Umbilical cord (tissue), 2 donors: Measurements from ENCODE around the gene ADGRV1. TPM values are rescaled to one million over a fixed set of nuclear protein-coding genes. Genes with fewer than 3 reads are reported as not detected.
"Not testable (repeated sequence)": the region's sequence is repeated elsewhere in the genome, so short reads cannot be mapped to it uniquely, and the experiment has no call there.

Experiments used
- DNase-seq: peaks from one replicate; pipeline ENCODE4 v3.0.0-alpha.2; 2015; ENCODE audit warnings: low spot score
- total RNA-seq: library from RNA; depleted of rRNA; stranded (reverse); fragments of >200 nt; gene quantifications from one replicate; pipeline ENCODE4 v1.2.3, GENCODE V29; 2014; ENCODE audit warnings: low replicate concordance; ENCODE audit not compliant: insufficient read depth

ADGRV1 gene
- total RNA-seq, 1 donor from 2014 or later: 15.4 TPM

GRCh38 chr5:90902651-90903386 lies 344.2 kb downstream of the ADGRV1 start:
- DNase-seq: peak; percentile 12

DNA sequence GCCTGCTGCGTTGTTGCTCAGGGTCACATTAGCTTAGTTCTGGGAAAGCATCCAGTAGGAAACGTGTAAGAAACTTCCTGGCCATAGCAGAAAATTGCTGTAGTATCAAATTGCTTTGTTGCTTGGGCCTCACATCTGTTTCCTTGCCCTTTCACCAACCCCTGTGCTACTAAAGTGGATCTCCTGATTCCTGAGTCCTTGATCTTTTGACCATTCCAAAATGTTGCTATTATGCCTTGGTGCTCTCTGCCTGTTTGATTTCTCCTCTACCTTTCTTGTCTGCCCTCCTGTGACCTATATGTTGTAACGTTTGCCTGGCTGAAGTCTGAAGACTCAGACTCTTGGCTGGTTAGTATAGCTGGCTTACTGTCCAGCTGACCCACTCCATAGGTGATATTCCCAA lies 350.5 kb downstream of the ADGRV1 start:
- no peak for DNase-seq

DNA sequence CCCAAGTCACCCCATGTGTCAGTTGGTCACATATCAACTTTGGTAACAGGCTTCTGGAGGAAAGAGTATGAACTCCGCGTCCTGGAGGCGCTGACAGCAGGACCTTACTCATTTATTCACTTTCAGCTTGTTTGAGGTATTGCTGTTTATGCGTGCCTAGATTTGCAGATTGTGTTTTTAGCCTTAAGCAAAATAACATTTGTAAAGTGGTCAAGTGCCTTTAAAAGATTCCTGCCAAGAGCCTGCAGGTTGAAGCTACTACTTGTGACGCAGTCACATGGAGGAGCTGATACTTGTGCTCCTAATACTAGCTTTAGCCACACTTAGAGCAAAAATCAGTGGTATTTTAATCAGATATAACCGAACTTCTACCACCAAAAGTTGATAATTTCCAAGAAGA lies 351.3 kb downstream of the ADGRV1 start:
- DNase-seq: peak; percentile 27

GRCh38 chr5:90911169-90911568 lies 352.6 kb downstream of the ADGRV1 start:
- no peak for DNase-seq

DNA sequence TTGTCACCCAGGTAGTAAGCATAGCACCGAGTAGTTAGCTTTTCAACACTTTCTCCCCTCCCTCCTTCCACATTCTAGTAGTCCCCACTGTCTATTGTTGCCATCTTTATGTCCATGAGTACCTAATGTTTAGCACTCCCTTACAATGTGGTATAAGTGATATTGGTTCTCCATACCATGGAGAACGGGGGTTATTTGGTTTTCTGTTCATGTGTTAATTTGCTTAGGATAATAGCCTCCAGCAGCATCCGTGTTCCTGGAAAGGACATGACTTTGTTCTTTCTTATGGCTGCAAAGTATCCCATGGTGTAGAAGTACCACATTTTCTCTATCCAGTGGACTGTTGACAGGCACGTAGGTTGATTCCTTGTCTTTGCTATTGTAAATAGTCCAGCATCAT lies 353.9 kb downstream of the ADGRV1 start:
- no peak for DNase-seq

DNA sequence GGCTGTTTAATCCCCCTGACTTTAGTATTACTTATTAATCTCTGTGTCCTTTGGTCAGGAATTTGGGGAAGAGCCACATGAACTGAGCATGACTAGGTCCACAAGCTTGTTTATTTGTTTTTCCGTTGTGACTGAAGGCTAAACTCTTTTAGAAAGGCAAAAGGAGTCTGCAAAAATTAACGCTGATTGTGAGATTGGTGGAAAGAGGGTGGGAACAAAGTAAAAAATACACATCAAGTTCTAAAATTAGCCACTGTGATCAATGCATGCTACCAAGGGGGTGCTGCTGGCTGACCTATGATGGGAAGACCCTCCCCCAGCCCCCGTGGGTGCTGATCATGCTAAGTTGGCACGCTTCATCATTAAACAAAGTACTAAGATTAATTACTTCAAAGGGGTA lies 356.8 kb downstream of the ADGRV1 start:
- no peak for DNase-seq

DNA sequence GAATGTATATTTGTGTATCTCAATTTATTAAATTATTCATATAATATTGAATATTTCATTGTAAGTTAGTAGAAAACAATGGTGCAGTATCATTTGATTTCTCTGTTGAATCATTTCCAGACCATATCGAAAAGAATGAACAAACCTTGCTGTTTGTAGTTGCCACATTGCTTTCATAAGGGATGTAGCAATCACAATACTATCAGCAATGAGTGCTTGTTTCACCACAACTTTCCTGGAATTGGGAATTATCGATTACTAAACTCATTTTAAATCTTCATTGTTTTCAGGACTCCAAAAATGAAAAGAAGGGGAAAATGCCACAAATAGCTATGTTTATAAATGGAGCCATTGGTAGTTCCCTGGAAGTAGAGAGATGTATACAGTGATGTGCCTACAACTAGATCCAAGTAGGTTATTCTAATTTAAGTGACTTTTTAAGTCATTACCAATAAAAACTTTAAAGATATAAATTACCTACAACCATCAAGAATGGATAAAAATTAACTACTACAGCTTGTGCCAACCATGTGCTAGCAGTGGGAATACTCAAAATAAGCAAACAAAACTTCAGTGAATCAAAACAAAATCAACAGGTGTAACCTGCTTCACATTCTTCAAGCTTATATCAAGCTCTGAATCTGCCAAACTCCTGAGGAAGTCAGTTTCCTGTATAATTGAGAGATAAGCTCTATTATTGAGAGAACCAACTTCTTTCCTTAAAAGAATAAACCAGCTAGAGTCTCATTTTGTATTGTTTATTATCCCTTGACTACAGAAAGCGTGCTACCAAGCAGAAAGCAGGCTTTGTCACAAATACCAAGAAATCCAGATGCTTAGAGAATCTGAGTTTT lies 358.6 kb downstream of the ADGRV1 start:
- no peak for DNase-seq

DNA sequence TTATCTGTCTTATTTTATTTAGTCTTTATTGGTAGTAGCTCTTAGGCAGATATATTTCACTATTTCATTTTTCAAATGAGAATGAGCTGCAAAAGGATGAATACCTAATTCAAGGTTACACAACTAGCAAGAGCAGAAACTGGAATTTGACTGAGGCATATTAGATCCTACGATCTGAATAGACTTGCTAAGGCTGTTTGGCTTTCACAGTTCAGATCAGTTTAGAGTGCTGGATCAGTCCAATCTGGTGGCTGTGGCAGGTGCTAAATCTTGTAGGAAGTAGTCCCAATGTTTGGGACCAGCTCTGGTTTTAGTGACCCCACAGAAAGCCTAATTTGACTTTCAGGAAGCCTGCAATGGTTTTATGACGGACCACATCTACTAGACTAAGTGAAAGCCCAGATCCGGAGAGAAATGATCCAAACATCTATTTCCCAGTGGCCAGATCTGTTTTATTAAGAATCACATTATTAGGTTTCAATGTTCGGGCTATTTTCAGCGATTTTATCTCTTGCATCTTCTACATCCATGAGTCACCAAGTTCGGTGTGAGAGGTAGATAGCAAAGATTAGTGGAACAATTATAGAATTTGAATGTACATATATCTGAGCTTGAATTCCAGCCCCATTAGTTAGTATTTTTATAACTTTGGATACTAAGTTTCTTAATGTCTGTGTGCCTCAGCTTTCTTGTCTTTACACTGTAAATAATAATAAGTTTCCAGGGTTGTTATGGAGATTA lies 359.5 kb downstream of the ADGRV1 start:
- DNase-seq: no peak

DNA sequence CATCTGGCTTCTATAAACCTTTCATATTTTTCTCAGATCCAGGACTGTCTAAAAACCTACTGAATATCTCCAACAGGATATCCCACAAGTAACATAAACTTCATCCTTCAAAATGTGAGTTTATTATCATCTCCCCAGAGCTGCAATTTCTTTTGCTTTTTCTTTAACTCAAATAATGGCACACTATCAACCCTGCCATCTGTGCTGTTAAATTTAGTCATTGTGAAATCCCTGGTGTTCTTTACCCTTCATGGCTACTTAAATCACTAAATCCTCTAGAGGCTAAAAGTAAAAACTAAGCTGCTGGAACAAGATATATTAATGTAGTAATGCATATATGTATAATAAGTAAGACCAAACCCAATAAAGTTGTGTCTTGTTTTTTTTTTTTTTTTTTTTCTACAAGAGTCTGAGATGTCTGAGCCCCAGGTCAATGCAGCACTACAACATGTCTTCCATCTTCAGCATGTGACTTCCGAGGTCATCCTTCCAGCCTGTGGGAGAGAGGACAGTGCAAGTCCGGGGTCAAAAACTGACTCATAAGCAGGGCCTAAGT lies 362.9 kb downstream of the ADGRV1 start:
- peak; percentile 76 for DNase-seq

GRCh38 chr5:90924222-90924621 lies 365.6 kb downstream of the ADGRV1 start:
- DNase-seq: not testable (repeated sequence)

GRCh38 chr5:90929013-90929839 lies 370.6 kb downstream of the ADGRV1 start:
- not testable (repeated sequence) for DNase-seq

DNA sequence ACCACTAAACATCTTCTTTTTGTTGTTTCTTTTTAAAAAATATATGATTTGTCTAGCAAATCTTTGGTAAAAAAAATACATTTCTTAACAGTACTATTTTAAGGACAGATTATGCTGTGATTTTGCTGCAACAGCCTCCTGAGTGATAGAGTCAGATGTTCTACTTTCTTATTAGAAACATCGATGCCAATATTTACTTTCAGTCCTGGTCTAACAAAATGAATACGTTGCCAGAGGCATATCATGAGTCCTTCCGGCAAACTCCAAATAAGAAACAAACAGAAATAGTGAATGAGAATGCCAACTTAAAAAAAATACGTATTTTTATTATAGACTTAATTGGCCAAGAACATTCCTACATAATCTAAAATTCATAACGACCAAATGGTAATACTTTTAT lies 371.5 kb downstream of the ADGRV1 start:
- no peak for DNase-seq

DNA sequence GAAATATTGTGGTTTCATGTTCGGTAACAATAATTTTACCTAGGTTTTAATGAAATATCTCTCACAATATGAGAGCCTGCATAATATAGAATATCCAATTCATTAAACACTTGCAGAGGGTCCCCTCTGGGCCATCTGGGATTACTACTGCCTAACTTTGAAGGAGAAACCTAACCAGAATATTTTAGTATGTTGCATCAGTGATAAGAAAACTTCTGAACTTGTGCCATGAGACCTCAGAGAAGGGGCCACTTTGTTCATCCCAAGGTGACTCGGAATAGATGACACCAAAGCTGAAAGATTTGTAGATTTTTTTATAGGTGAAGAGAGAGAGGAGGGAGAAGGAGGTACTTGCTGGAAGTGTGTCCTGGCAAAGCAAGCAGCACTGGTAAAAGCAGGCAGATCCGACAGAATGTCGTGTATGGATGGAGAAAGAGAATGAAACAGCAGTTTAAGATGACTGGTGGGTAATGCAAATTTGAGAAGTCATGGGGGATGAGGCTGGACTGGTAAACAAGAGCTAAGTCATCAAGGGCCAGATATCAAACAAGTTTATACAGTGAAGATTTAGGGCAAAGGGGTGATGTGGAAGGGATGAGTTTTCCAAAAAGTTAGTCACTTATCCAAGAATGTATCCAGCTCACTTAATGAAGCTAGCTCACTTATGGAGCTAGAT lies 372.3 kb downstream of the ADGRV1 start:
- DNase-seq: no peak

- peak; percentile 69 for DNase-seq
These were observed 373.6 kb downstream of the ADGRV1 start for GRCh38 chr5:90932052-90932699.

- no peak for DNase-seq
These were observed 374.7 kb downstream of the ADGRV1 start for GRCh38 chr5:90933298-90933697.

GRCh38 chr5:90934091-90934719 lies 375.6 kb downstream of the ADGRV1 start:
- peak; percentile 25 for DNase-seq

DNA sequence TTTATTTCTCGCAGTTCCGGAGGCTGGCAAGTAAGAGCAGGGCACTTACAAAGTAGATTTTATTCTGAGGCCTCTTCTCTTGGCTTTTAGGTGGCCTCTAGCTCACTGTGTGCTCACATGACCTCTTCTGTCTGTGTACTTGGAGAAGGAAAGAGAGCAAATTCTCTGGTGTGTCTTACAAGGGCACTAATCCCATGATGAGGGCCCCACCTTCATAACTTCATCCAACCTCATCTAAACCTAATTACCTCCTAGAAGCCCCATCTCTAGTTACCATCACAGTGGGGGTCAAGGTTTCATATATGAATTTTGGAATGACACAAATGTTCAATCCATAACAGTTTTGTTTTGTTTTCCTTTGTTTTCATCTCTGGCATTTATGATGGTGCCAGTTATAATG lies 376.1 kb downstream of the ADGRV1 start:
- DNase-seq: no peak

DNA sequence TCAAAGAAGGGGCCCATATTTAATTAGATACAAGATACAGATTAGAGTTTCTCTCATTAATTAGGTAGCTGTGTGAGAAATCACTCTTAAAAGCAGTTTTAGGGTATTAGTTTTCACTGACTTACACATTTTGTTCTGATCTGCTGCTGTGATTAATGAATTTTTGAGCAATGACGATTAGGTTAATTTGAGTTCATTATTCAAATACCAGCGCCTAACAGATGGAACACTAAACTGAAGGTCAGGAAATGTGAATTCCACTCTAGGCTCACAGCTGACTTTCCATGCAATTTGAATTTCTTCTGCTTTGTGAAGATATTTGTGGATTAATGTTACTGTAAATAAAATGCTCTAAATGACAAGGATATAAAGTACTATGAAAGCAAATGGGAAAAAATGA lies 380.6 kb downstream of the ADGRV1 start:
- DNase-seq: no peak

GRCh38 chr5:90940227-90940995 lies 381.8 kb downstream of the ADGRV1 start:
- peak; percentile 72 for DNase-seq
